Measurements from ENCODE around the gene NTNG2.

- TF ChIP-seq RAD21 (IDR thresholded peaks at IDR 0.05; ENCODE audit: insufficient read depth, low read depth, low read length) (no peak), CHD2 (IDR thresholded peaks at IDR 0.05; ENCODE audit: borderline replicate concordance, low read depth, low read length) (no peak), MXI1 (IDR thresholded peaks at IDR 0.05; ENCODE audit: low read depth, low read length) (no peak), CTCF (IDR thresholded peaks at IDR 0.05 in 2 of 3, conservative IDR thresholded peaks at IDR 0.05 in 1 of 3; ENCODE audit: control insufficient read depth in 2 of 3, extremely low read depth in 1 of 3, insufficient read depth in 1 of 3, low read depth in 3 of 3, low read length in 3 of 3) (no peak), JUNB (IDR thresholded peaks at IDR 0.05) (no peak), NR2C1 (IDR thresholded peaks at IDR 0.05) (no peak), YBX1 (IDR thresholded peaks at IDR 0.05) (no peak), RCOR1 (conservative IDR thresholded peaks at IDR 0.05; ENCODE audit: low read depth, low read length) (no peak), ELK1 (IDR thresholded peaks at IDR 0.05; ENCODE audit: low read depth, low read length) (no peak)
These were observed 68.7 kb downstream of the NTNG2 start for GRCh38 chr9:132230605-132231004.
